HUES64 (cell line): ENCODE measurements around the gene LMTK2.
"Not testable (repeated sequence)": the region's sequence is repeated elsewhere in the genome, so short reads cannot be mapped to it uniquely, and the experiment has no call there.

Experiments used
- H3K27ac ChIP-seq: 2 replicates; pipeline ENCODE4 v1.7.0; 2013; ENCODE audit warnings: low read depth, low read length, inconsistent platforms
- H3K27me3 ChIP-seq: 2 replicates; pipeline ENCODE4 v1.6.1; 2013; ENCODE audit warnings: mild to moderate bottlenecking, low read length; ENCODE audit not compliant: insufficient read depth
- H3K36me3 ChIP-seq: 2 replicates; pipeline ENCODE4 v1.6.1; 2013; ENCODE audit warnings: mild to moderate bottlenecking, low read length; ENCODE audit not compliant: insufficient read depth
- H3K4me1 ChIP-seq: 2 replicates; pipeline ENCODE4 v1.6.1; 2013; ENCODE audit warnings: mild to moderate bottlenecking, low read length, moderate library complexity; ENCODE audit not compliant: insufficient read depth
- H3K4me3 ChIP-seq: 2 replicates; pipeline ENCODE4 v1.5.1; 2013; ENCODE audit warnings: mild to moderate bottlenecking, low read length, moderate library complexity
- H3K9ac ChIP-seq: 2 replicates; pipeline ENCODE4 v1.6.1; 2013; ENCODE audit warnings: mild to moderate bottlenecking, low read depth, low read length
- H3K9me3 ChIP-seq: 2 replicates; pipeline ENCODE4 v1.6.1; 2013; ENCODE audit warnings: low read depth, low read length; ENCODE audit not compliant: insufficient read depth
- WGBS: fragments of 150-250, 120-280 bp; methylation state at CpG from one replicate; pipeline ENCODE4 v1.1.7; 2013; ENCODE audit warnings: missing lambda C conversion rate; 5-methylcytosine and 5-hydroxymethylcytosine counted together

LMTK2 gene

DNA sequence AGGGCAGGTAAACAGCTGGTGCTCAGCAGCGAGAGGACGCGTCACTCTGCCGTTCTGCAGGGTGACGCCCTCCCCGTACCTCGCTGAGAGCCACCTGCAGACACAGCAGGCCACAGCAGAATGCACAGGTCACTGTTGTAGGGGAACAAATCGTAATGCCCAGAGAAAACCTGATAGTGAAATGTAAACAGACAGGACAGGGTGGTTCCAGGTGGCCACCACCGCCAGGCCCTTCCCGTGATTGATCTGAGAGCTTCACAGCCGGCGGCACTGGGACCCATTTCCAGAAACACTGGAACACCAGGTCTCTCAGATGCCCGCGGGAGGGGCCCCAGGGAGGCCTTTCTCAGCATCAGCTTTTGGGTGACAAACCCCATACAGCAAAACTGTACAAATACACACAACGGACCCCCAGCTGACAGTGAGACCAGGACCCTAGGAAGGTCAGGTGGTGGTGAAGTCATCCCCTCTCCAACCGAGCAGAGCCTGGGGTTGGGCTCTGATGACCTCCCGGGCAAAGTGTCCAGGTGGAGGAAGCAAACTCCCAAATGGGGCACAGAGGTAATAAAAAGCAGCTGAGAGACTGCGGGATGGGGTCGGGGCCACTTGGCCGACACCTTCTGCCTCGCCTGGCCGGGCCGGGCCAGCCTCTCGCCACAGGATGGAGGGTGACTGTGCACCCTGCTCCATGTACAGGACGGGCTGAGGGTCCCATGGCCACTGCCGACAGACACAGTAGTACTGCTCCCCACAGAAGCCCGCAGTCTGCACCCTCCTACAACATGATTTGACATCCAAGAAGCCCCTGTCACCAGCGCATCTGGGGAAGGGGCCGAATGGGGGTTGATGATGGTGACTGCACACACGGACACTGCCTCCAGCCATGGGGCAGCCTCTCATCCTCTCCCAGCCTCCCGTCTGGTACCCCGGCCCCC lies 109.2 kb downstream of the LMTK2 start:
- Histone ChIP-seq H3K9me3 (no peaks in the 10 kb centered on the region), H3K9ac (no peak overlapping the region), H3K4me3 (no peak overlapping the region), H3K27me3 (no peaks in the 10 kb centered on the region), H3K36me3 (no peaks in the 10 kb centered on the region), H3K4me1 (no peaks in the 10 kb centered on the region), H3K27ac (no peak overlapping the region)
- WGBS: 95% methylated on average over 32 of the region's 32 CpGs

GRCh38 chr7:98216941-98217622 lies 110.4 kb downstream of the LMTK2 start:
- Histone ChIP-seq H3K27me3 (no peaks in the 10 kb centered on the region), H3K4me1 (no peaks in the 10 kb centered on the region), H3K27ac (no peak overlapping the region), H3K9me3 (no peaks in the 10 kb centered on the region), H3K9ac (no peak overlapping the region), H3K36me3 (no peaks in the 10 kb centered on the region), H3K4me3 (no peak overlapping the region)
- WGBS: 93% methylated on average over 24 of the region's 24 CpGs

DNA sequence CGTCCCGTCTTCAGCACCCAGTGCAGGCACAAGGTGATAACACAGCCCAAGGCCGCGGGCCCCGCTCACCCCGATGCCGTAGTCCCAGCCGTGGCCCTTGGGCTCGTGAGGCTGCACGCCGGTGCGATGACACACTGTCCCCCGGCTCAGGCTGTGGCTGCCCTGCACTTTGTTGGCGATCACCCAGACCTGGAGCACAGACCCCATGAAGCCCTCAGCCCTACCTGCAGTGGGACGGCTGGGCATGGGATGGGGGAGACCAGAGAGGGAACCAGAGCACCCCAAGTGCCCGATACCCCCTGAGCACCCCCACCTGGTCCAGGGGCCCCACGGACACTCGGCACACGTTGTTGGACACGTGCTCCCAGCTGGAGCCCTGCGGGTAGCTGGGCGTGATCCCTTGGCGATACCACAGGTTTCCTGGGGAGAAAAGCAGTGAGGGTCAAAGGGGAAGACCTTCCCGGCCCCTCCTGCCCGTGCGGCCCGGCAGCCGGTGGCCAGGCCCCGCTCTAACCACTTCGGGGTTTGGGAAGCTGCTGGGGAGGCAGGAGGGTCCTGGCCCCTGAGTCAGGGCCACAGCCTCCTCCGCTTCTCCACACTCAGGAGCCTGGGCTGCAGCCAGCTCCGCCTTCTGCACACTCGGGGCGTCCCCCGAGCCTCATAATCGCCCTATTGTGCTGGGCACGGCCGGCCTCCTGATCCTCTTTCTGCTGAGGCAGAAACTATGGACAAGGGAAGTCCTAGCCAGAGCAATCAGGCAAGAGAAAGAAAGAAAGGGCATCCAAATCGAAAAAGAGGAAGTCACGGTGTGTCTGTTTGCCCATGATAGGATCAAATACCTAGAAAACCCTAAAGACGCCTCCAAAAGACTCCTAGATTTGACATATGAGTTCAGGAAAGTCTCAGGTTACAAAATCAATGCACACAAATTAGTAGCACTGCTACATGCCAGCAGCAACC lies 111.2 kb downstream of the LMTK2 start:
- Histone ChIP-seq H3K9ac (0 out of 2 replicates have a peak overlapping the region, but pooled peaks have one; percentile 26), H3K4me1 (no peaks in the 10 kb centered on the region), H3K4me3 (no peak overlapping the region), H3K27ac (no peak overlapping the region), H3K9me3 (no peaks in the 10 kb centered on the region), H3K27me3 (no peaks in the 10 kb centered on the region), H3K36me3 (no peaks in the 10 kb centered on the region)
- 94% methylated on average over 41 of the region's 41 CpGs for WGBS

DNA sequence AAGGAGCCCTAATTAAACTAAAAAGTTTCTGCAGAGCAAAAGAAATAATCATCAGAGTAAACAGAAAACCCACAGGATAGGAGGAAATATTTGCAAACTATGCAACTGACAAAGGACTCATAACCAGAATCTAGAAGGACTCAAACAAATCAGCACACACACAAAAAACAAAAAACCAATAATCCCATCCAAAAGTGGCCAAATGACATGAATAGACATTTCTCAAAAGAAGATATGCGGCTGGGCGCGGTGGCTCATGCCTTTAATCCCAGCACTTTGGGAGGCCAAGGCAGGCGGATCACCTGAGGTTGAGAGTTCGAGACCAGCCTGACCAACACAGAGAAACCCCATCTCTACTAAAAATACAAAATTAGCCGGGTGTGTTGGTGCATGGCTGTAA lies 112.7 kb downstream of the LMTK2 start:
- not testable (repeated sequence) for H3K4me3 ChIP-seq, H3K36me3 ChIP-seq, H3K9ac ChIP-seq, H3K4me1 ChIP-seq, H3K27me3 ChIP-seq, H3K9me3 ChIP-seq, H3K27ac ChIP-seq
- 95% methylated on average over 6 of the region's 6 CpGs for WGBS

GRCh38 chr7:98221611-98222532 lies 115.2 kb downstream of the LMTK2 start:
- Histone ChIP-seq H3K27ac (no peak overlapping the region), H3K27me3 (no peaks in the 10 kb centered on the region), H3K36me3 (no peaks in the 10 kb centered on the region), H3K4me1 (no peaks in the 10 kb centered on the region), H3K4me3 (no peak overlapping the region), H3K9ac (no peak overlapping the region), H3K9me3 (no peaks in the 10 kb centered on the region)
- 96% methylated on average over 34 of the region's 34 CpGs for WGBS

GRCh38 chr7:98222533-98223195 lies 116.0 kb downstream of the LMTK2 start:
- Histone ChIP-seq H3K27ac (no peak overlapping the region), H3K27me3 (no peaks in the 10 kb centered on the region), H3K36me3 (no peaks in the 10 kb centered on the region), H3K4me3 (no peak overlapping the region), H3K9me3 (no peaks in the 10 kb centered on the region), H3K9ac (no peak overlapping the region), H3K4me1 (no peaks in the 10 kb centered on the region)
- 95% methylated on average over 30 of the region's 30 CpGs for WGBS

GRCh38 chr7:98223351-98223897 lies 116.8 kb downstream of the LMTK2 start:
- Histone ChIP-seq H3K27me3 (no peaks in the 10 kb centered on the region), H3K9me3 (no peaks in the 10 kb centered on the region)

GRCh38 chr7:98223898-98224700 lies 117.4 kb downstream of the LMTK2 start:
- Histone ChIP-seq H3K36me3 (no peaks in the 10 kb centered on the region), H3K27ac (no peak overlapping the region), H3K9me3 (no peaks in the 10 kb centered on the region), H3K4me3 (no peak overlapping the region), H3K4me1 (no peaks in the 10 kb centered on the region), H3K9ac (no peak overlapping the region), H3K27me3 (no peaks in the 10 kb centered on the region)
- WGBS: 92% methylated on average over 21 of the region's 21 CpGs

More at GRCh38 chr7:98223351-98223897, 116.8 kb downstream of the LMTK2 start:
- Histone ChIP-seq H3K36me3 (no peaks in the 10 kb centered on the region), H3K9ac (0 out of 2 replicates have a peak overlapping the region, but pooled peaks have one; percentile 14), H3K4me3 (no peak overlapping the region), H3K4me1 (no peaks in the 10 kb centered on the region), H3K27ac (no peak overlapping the region)
- WGBS: 88% methylated on average over 15 of the region's 15 CpGs

GRCh38 chr7:98224701-98225181 lies 118.1 kb downstream of the LMTK2 start:
- H3K27me3 ChIP-seq: no peaks in the 10 kb centered on the region
- WGBS: 94% methylated on average over 21 of the region's 21 CpGs
- H3K4me3 ChIP-seq: no peak overlapping the region
- H3K9ac ChIP-seq: no peak overlapping the region
- no peaks in the 10 kb centered on the region for H3K9me3 ChIP-seq
- no peaks in the 10 kb centered on the region for H3K36me3 ChIP-seq
- no peak overlapping the region for H3K27ac ChIP-seq
- H3K4me1 ChIP-seq: no peaks in the 10 kb centered on the region
